ENCODE results near the gene LHFPL2. TPM values are rescaled to one million over a fixed set of nuclear protein-coding genes. Genes with fewer than 3 reads are reported as not detected.
A peak's percentile ranks its signal among the peaks of the same experiment; 100 is the strongest.

LHFPL2 gene
- total RNA-seq, 1 donor from 2014 or later: 113 TPM

DNA sequence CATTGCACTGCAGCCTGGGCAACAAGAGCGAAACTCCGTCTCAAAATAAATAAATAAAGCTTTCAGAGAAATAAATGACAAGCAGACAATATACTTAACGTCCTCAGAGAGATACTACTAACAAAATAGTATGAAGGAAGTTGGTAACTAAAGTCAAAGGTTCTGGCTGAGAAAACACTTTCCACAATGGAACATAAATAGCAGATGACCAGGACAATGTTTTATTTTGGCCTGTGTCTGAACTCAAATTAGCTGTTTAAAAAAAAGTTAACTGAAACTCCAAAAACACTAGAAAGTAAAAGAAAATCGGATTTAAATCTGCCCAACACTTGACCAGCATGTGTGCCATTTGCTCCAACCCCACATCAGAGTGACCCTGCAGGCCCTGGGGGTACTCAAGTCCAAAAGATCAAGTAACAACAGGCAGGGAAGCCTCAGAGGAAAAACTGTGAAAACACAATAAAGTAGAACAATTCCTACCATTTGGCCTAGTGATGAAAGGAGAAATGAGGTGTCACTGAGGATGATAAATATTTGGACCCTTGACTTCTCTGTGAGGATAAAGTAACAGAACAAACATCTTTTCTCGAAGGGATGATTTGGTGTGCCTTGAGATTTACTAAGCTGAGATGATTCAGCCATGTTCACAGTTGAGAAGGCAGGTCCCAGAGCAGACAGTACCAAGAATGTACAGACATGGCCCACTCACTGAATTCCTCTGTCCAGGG, 47.7 kb downstream of the LHFPL2 start:
- DNase-seq (ENCODE audit: extremely low spot score, unreplicated experiment): no peak
- Mint-ChIP-seq H3K27ac (ENCODE audit: unreplicated experiment) (peak overlapping the region; percentile 72), H3K4me3 (ENCODE audit: unreplicated experiment) (no peak overlapping the region), H3K4me1 (ENCODE audit: unreplicated experiment) (peaks cover 64% of the 10 kb centered on the region), H3K27me3 (ENCODE audit: unreplicated experiment) (no peaks in the 10 kb centered on the region), H3K9me3 (ENCODE audit: unreplicated experiment) (no peaks in the 10 kb centered on the region), H3K36me3 (ENCODE audit: unreplicated experiment) (peaks cover 50% of the 10 kb centered on the region)
- TF ChIP-seq, protein P1, sequence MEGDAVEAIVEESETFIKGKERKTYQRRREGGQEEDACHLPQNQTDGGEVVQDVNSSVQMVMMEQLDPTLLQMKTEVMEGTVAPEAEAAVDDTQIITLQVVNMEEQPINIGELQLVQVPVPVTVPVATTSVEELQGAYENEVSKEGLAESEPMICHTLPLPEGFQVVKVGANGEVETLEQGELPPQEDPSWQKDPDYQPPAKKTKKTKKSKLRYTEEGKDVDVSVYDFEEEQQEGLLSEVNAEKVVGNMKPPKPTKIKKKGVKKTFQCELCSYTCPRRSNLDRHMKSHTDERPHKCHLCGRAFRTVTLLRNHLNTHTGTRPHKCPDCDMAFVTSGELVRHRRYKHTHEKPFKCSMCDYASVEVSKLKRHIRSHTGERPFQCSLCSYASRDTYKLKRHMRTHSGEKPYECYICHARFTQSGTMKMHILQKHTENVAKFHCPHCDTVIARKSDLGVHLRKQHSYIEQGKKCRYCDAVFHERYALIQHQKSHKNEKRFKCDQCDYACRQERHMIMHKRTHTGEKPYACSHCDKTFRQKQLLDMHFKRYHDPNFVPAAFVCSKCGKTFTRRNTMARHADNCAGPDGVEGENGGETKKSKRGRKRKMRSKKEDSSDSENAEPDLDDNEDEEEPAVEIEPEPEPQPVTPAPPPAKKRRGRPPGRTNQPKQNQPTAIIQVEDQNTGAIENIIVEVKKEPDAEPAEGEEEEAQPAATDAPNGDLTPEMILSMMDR (IDR thresholded peaks at IDR 0.05): no peak

DNA sequence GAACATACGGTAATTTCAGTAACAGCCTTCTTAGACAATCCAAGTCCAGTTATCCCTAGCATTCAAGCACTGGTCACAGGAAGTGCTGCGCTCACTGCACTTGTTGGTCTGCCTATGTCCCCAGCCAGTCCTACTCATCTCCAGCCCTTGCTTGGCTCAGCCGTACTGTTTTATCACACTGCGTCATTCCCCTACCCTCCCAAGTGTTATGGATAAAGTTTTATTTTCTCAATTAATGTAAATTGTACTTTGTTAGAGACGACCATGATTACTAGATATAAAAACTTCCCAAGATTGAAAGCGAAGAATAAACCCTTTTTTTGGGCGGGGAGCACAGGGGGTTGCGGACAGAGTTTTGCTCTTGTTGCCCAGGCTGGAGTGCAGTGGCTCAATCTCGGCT, 49.6 kb downstream of the LHFPL2 start:
- no peak for DNase-seq (ENCODE audit: extremely low spot score, unreplicated experiment)
- Mint-ChIP-seq H3K4me1 (ENCODE audit: unreplicated experiment) (peaks cover 74% of the 10 kb centered on the region), H3K4me3 (ENCODE audit: unreplicated experiment) (no peak overlapping the region), H3K36me3 (ENCODE audit: unreplicated experiment) (peaks cover 46% of the 10 kb centered on the region), H3K9me3 (ENCODE audit: unreplicated experiment) (no peaks in the 10 kb centered on the region), H3K27me3 (ENCODE audit: unreplicated experiment) (no peaks in the 10 kb centered on the region), H3K27ac (ENCODE audit: unreplicated experiment) (no peak overlapping the region)
- TF ChIP-seq, protein P1 (IDR thresholded peaks at IDR 0.05): no peak

DNA sequence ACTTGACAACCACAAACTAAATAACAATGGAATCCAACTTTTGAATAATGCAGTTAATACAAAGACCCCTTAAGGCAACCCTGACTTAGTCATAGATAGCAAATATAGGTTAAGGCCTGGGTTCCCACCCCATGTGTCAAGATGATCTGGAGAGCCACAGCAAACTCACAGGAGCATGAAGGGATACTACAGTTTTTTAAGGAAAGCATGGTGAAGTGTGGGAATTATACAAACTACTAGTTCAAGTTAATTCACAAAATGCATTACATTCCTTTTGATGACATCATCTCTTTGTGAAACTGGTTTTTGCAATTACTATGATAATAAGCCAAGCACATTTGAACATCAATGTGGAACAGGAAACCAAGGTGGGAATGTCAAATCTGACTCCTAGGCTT, 50.6 kb downstream of the LHFPL2 start:
- Mint-ChIP-seq H3K36me3 (ENCODE audit: unreplicated experiment) (peaks cover 49% of the 10 kb centered on the region), H3K4me1 (ENCODE audit: unreplicated experiment) (peaks cover 84% of the 10 kb centered on the region), H3K27me3 (ENCODE audit: unreplicated experiment) (no peaks in the 10 kb centered on the region), H3K9me3 (ENCODE audit: unreplicated experiment) (no peaks in the 10 kb centered on the region), H3K27ac (ENCODE audit: unreplicated experiment) (peak overlapping the region; percentile 73), H3K4me3 (ENCODE audit: unreplicated experiment) (no peak overlapping the region)
- TF ChIP-seq, protein P1 (IDR thresholded peaks at IDR 0.05): no peak
- no peak for DNase-seq (ENCODE audit: extremely low spot score, unreplicated experiment)

DNA sequence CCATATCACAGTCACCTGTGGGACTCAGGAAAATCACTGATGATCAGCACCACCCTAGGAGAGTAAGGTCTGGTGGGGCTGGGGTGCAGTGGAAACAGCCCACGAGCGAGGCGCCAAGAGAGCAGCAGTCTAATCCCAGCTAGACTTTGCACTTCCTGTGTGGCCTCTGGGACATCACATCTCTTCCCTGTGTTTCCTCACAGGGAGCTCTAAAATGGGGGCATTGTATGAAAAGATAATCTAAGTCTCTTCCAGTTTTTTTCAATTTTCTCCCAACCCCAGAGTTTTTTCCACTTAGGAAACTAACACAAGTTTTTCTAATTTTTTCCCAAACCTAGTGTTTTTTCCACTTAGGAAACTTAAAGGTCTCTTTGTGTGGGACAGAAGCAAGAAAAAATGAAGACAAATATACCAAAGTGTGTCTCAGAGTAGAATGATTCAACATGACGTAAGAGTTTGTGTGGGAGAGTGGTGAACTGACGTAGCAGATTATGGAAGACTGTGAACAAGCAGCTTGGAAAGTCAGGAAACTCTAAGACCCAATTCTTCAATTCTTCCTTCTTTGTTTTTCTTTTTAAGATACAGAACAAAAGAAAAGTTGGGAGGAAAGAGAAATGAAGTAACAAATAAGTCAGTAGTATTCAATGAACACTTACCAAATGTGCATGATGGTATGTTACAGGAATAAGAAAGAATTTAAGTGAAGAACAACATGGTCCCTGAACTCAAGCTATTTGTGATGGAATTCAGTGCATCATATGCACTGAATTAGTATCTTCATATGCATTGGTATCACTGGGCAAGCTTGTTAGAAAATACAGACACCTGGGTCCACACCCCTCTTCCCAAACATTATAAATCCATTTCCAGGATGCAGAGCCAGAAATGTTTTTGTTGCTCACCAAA, 51.3 kb downstream of the LHFPL2 start:
- no peak for DNase-seq (ENCODE audit: extremely low spot score, unreplicated experiment)
- Mint-ChIP-seq H3K9me3 (ENCODE audit: unreplicated experiment) (no peaks in the 10 kb centered on the region), H3K27me3 (ENCODE audit: unreplicated experiment) (no peaks in the 10 kb centered on the region), H3K4me1 (ENCODE audit: unreplicated experiment) (peaks cover 87% of the 10 kb centered on the region), H3K4me3 (ENCODE audit: unreplicated experiment) (no peak overlapping the region), H3K36me3 (ENCODE audit: unreplicated experiment) (peaks cover 51% of the 10 kb centered on the region), H3K27ac (ENCODE audit: unreplicated experiment) (peak overlapping the region; percentile 73)
- TF ChIP-seq, protein P1 (IDR thresholded peaks at IDR 0.05): no peak

DNA sequence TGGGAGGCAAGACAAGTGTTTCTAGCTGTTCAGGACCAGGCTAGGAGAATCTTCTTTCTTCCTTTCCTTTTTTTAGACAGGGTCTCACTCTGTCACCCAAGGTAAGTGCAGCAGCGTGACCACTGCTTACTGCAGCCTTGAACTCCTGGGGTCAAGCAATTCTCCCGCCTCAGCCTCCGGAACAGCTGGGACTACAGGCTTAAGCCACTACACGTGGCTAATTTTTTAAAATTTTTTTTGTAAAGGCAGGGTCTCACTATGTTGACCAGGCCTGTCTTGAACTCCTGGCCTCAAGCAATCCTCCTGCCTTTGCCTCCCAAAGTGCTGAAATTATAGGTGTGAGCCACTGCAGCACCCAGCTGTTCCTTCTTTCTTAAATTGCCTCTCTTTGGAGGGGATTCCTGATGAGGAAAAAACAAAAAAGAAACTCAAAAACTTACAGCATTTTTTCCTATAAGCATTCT, 53.1 kb downstream of the LHFPL2 start:
- peaks cover 87% of the 10 kb centered on the region for H3K4me1 Mint-ChIP-seq (ENCODE audit: unreplicated experiment)
- H3K4me3 Mint-ChIP-seq (ENCODE audit: unreplicated experiment): no peak overlapping the region
- H3K27me3 Mint-ChIP-seq (ENCODE audit: unreplicated experiment): no peaks in the 10 kb centered on the region
- peaks cover 56% of the 10 kb centered on the region for H3K36me3 Mint-ChIP-seq (ENCODE audit: unreplicated experiment)
- no peaks in the 10 kb centered on the region for H3K9me3 Mint-ChIP-seq (ENCODE audit: unreplicated experiment)
- TF ChIP-seq, protein P1 (IDR thresholded peaks at IDR 0.05): no peak
- H3K27ac Mint-ChIP-seq (ENCODE audit: unreplicated experiment): peak overlapping the region; percentile 94
- no peak for DNase-seq (ENCODE audit: extremely low spot score, unreplicated experiment)
